GM21423 (cell line): ENCODE measurements around the gene TWF1.
"Not testable (repeated sequence)": the region's sequence is repeated elsewhere in the genome, so short reads cannot be mapped to it uniquely, and the experiment has no call there.

Experiments used
- ATAC-seq: cut with Tn5 transposase; IDR thresholded peaks from one replicate; pipeline ENCODE4 v1.9.1; 2021; ENCODE audit warnings: mild to moderate bottlenecking, moderate library complexity; ENCODE audit not compliant: unreplicated experiment

TWF1 gene

DNA sequence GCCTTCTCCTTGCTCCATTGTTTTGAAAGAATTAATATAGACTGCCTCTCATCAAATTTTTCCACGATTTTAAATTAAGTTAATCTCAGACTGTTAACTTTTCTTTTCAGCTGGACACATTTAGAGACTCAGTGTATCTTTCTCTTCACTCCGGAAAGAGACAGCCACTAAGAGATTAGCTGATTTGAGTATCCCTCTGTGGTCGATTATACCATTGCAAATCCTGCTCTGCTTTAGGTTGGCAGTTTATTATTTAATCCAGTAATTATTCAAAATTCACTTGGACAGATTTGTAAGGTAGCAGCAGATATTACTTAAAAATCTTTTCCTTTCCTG lies 588 bp upstream of the TWF1 start:
- no peak for ATAC-seq

DNA sequence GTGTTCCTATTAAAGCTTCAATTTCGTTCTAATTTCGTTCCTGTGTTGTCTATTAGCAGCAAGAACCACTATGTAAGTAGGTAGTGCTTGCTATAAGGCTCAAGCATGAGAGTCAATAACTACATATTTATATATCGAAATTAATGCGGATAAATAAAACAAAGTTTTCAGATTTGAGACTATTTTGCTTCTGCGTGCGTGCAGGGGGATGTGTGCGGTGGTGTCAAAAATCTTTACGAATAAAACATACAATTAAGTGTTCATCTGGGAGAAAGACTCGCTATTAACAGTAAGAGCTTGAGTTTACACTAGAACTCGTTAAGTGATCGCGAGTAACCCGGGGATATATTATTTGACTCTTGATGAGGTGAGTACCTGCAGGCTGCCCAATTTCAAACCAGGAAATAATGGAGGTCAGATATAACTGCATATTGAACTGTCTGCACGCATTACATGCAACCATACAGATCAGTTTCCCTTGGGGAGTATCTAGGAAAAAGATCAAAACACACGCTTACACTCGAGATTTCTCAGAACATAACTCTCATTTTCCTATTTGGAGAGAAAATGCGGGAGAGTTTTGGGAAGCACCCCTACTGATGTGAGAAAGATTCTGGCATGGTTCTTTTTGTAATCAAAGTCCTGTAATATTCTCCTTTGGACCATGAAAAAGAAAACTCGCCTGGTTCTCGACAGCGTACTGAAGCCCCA lies 813 bp downstream of the TWF1 start:
- ATAC-seq = no peak

DNA sequence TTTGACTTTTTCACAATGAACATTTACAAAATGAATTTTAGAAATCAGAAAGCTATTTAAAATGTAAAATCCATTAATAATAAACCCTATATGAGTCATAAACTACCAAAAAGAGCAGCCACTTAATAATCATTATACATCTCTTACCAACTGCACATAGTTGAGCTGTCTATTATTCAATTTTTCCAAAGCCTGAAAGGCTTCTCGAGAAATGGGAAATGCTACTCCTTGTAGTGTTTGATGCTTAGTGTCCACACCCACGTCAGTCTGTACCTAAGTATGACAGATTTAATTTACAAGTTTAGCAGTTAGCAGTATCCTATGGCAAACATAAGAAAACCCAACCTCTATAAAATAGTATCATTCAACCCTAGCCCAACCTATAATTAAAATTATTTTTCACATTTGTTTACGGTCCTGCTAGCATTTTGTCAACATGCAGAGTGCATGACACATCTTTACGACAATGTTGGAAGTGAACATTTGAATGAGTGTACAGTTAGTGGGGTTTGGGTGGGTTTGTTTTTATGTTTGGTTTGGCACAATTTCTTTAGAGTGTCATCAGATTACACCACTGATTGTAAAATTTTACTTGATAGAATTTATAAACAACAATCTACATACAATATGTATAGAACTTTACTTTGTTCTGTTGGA lies 8.4 kb downstream of the TWF1 start:
- ATAC-seq = no peak

DNA sequence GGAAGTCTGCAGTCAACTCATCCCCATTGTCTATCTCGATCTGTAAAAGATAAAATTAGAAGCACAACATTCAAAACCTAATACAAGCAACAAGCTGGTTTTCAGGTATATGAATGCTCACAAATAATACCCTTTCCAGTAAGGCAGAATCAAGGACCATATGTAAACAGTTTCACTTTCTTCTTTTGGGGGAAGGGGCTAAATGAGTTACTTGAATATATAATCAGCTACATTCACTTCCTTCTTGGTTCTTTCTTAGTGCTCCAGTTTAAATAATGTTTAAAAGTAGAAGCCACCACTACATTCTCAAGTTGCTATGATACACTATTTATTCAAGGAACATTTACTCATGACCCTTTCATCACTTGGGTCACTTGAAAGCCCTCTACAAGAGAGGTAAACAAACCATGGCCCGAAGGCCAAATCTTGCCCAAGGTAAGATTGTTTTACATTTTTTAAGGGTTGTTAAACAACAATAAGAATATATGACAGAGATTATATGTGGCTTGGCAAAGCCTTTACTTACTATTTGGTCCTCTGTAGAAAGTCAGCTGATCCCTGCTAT lies 10.3 kb downstream of the TWF1 start:
- ATAC-seq = no peak

DNA sequence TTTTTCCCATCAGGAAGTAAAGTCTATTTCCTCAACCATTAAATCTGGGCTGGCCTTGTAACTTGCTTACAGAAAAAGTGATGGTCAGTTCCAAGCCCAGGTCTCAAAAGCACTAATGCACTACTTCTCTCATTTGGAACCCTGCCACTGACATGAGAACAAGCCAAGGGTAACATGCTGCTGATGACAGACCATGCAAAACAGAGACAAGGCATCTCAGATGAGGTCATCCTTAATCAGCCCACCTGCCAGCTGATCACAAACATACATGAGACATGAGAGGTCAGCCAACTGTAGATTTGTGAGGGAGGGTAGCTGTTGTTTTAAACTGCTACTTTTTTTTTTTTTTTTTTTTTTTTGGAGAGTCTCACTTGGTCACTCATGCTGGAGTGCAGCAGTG lies 16.2 kb downstream of the TWF1 start:
- no peak for ATAC-seq

DNA sequence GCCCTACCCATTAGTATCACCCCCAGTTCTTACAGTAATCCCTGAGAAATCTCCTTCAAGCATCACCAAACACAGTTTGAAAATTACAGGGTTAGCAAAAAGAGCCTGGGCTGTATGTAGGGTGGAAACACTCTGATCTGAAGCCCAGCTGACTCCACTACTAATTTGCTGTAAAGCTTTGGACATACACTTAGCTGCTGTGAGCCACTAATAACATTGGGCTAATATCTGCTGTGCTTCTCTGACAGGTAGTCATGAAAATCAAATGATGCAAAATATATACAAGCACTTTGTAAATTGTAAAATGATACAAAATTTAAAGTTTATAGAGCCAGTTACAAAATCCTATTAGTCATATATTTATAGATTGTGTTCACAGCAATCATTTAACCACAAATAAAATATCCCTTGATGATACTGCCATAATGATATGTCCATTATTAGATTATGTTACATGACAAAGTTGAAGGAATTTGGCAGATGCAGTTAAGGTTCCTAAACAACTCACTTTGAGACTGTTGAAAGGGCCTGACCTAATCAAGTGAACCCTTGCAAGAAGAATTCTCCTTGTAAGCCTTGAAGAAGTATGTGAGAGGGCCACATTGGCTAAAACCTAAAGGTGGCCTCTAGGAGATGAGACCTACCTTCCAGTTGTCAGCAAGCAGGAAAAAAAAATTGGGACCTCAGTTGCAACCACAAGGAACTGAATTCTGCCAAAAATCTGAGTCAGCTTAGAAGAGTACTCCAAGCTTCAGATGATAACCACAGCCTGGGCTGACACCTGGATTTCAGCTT lies 19.0 kb downstream of the TWF1 start:
- ATAC-seq = no peak

DNA sequence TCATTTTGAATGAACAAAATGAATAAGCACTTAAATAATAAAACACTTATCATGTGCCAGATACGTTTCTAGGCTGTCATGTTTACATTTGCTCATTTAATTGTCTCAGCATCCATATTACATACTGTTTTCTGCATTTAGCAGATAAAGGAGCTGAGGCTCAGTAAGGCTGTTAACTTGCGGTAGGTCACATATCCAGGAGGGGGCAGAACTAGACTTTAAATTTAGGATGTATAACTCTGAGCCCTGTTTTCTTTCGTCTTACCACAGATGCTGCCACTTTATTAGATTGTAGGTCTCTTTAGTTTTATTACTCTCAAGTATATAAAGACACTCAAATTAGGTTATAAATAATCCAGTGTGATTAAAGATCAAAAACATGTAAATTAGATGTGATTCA lies 29.6 kb downstream of the TWF1 start:
- ATAC-seq = no peak

DNA sequence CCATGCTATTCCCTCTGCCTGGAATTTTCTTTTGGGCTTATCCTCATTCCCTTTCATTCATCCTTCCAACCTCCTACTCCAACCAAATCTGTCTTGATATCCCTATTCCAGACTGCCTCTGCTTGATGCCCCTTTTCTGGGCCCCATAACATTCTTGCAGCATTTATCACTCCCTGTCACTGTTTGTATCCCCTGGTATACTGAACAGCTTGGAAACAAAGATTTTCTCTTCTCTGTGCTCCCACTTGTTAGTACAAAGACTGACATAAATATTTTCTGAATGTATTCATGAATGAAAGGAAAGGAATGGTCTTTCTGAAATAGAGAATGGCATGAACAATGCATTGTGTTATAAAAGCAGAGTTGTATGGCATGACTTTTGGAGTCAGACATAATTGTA lies 39.8 kb downstream of the TWF1 start:
- no peak for ATAC-seq

DNA sequence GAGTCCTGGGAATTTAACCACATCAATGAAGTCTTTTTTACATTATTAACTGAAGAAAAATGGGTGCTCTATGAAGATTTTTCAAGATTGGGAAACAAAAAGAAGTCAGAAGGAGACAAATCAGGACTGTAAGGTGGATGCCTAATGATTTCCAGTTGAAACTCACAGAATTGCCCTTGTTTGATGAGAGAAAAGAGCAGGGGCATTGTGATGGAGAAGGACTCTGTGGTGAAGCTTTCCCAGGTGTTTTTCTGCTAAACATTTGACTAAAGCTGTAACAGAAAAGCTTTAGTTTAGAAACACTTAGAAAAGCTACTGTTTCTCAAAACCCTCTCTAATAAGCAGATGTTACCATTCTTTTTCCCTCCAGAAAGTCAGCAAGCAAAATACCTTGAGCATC lies 41.6 kb downstream of the TWF1 start:
- no peak for ATAC-seq

DNA sequence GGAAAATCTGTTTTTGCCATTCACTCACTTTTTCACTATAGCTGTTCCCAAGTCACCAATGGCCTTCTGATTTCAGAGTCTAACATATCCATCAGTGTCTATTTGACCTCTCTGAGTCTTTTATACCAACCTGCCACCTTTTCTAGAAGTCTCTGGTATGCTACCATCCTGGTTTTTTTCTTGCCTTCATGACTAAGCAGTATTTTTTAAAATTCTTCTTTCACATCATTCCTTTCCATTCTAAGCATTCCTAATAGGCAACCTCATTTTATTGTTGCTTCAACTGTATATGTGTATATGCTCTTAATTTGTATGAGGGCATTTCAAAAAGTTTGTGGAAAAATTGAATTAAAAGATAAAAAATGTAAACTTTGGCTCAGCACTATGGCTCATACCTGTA lies 42.3 kb downstream of the TWF1 start:
- ATAC-seq = no peak

DNA sequence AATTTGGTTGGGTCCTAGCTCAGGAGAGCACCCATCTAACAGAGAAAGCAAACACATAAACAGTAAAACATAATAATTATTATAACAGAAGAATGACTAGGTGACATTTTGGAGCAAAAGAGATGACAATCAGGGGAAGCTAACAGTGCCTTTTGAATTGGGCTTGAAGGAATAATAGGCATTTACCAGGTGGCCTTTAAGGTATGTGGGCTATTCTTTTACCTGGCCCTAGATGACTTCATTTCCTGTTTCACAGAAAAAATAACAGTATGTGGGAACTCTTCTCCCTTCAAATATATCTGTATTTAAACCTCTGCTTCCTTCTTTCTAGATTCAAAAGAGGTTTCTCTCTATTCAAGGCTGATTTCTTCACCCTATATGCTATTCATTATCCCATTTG lies 43.5 kb downstream of the TWF1 start:
- ATAC-seq = no peak

DNA sequence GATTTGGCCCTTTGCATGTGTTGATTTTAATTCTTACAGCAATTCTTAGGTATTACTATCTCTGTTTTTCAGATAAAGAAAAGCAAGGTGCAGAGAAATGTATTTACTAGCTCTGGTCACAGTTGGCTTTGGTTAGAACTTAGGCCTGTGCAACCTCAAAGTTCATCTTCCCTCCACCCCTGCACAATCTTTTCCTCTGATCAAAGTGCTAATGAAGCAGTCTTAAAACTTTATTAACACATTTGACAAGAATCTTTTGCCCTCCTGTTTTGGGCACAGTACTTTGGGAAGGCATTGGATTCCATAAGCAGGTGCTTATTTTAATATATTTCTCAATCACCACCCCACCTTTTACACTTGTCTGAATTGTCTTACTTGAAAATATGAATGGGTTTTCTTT lies 44.6 kb downstream of the TWF1 start:
- ATAC-seq = no peak

DNA sequence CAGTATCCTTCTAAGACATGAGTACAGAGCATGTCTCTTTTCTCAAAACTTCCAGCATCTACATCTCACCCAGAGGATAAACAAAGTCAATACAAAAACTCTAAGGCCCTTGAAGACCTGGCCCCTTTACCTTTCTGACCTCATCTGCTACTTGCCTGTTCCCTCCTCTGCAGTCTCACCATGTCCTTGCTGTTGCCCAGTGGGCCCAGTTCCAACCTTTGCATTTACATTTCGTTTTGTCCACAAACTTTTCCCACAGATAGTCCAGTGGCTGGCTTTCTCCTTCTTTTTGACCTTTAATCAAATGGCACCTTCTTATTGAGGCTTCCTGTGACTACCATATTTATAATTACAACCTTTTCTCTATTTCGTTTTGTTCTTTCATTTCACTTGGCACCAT lies 45.7 kb downstream of the TWF1 start:
- no peak for ATAC-seq

DNA sequence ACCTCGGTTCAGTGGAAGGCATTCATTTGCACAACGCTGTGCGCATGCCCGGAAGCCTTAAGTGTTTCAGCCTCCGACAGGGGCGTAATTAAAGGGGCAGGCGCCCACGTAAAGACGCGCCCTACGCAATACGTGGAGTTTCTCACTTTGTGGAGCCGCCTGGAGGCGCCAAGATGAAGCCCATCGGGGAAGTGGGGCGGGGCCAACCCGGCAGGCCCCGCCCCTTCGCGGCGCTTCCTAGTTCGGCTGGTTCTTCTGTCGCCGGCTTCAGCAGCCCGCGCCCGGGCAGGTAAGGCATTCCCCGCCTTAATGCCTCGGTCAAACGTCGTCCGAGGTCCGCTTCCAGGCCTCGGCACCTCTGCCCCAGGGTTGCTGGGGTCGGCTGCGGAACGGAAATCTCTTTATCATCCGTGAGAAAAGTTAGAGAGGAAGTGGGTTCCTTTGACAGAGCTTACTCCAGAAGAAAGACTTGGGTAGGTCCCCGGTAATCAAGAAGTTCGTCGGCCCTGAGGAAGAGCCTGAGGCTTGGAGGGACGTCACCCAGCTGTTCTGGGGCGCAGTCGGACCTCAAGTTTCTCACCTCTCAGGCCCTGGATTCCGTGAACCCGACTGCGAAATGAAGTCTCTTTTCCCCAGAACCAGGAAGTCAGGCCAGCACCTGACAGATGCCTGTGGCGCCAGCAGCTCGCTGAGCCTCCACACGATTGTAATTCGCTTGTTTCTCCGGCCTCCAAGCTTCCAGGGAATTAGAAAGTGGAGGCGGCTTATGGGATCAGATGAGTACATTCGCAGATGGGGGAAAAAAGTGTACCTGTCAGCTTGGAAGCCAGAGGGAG lies 47.2 kb downstream of the TWF1 start, which contains the start of the genes IRAK4 and PUS7L:
IRAK4 (plus strand) TSS at position 224 of the 836 bp plus-strand sequence. CDS start 9,161 bp downstream, outside the sequence.
PUS7L (minus strand) TSS at position 63 of the 836 bp plus-strand sequence. CDS start 3,545 bp downstream, outside the sequence.
- peak; percentile 97 for ATAC-seq

DNA sequence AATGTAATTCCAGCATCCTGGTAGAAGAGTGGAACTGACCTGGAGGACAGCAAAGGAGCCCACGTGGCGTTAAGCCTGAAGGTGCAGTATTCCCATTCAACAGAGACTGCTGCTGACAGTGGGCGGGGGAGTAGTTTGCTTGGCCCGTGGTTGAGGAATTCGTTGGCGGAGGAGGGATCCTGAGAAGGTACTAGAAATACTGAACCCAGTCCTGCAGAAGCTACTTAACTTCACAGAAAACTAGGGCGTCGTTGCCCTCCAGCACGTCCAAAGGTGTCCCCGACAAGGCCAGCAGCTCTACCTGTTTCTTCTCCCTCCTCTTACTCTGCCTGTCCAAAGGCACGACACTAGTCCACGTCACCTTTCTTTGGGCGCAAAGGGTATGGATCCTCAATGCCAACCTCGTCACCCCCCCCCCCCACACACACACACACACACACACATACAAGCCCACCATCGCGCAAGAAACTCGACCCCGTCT lies 47.8 kb downstream of the TWF1 start:
- no peak for ATAC-seq

DNA sequence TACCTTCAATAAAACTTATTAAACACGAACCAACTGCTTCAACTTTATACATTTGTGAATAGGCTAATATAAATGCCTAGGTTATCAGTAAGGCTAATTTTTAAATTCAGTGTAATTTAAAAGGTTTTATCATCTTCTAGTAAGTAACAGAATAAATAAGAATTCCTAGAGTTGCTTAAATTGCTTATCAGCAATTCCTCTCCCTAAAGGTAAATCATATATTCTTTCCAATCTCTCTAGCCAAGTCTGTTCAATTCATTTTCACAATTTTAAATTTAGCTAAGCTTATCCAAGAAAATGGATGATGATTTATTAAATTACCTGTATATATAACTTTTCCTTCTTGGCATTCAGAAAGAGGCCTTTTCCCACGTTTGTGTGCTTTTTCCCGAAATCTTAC lies 52.1 kb downstream of the TWF1 start:
- ATAC-seq = no peak

DNA sequence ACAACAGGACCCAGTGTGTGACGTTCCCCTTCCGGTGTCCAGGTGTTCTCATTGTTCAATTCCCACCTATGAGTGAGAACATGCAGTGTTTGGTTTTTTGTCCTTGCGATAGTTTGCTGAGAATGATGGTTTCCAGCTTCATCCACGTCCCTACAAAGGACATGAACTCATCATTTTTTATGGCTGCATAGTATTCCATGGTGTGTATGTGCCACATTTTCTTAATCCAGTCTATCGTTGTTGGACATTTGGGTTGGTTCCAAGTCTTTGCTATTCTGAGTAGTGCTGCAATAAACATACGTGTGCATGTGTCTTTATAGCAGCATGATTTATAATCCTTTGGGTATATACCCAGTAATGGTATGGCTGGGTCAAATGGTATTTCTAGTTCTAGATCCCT lies 54.8 kb downstream of the TWF1 start:
- ATAC-seq = not testable (repeated sequence)

DNA sequence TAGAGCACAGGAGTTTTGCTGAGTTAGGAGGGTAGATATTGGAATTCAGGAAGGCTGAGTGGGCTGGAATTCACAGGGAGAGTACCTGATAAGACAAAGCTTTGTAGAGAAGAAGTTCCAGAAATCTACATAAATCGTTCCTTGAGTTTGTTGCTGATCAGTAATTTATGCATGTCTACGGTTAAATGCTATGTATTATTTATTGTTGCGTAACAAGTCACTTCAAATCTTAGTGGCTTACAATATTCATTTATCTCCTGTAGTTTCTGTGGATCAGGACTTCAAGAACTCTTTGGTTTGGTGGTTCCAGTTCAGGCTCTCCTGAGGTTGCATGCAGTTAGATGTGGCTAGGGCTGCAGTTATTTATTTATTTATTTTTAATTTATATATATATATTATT lies 55.3 kb downstream of the TWF1 start:
- ATAC-seq = no peak

DNA sequence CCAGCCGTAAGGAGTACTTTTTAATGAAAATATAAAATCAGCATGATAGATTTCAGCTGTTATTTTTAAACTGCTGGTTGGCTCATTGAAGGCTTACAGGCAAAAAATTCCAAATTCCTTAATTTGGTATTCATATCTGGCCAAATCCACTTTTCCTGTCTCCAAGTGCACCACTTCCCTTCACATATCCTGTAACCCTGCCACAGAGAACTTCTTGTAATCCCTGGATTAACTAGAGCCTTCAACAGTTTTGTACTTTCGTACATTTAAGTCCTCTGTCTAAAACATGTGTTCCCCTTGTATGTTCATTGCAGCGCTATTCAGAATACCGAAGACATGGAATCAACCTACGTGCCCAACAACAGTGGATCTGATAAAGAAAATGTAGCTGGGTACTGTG lies 57.1 kb downstream of the TWF1 start:
- no peak for ATAC-seq

DNA sequence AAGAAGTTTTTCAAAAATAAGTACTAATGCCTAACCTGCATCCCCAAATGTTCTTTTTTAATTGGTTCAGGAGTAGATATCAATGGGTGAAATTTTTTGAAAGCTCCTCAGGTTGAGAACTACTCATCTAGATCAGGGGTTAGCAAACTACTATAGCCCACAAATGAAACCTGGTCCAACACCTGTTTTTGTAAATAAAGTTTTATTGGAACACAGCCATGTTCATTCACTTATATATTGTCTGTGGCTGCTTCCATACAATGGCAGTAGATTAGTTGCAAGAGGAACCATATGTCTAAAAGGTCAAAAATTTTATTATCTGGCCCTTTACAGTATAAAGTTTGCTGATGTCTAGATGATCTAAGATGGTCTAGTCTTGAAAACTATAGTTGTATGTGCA lies 61.3 kb downstream of the TWF1 start:
- no peak for ATAC-seq
